ENCODE measurements around the gene SLC16A12.

DNA sequence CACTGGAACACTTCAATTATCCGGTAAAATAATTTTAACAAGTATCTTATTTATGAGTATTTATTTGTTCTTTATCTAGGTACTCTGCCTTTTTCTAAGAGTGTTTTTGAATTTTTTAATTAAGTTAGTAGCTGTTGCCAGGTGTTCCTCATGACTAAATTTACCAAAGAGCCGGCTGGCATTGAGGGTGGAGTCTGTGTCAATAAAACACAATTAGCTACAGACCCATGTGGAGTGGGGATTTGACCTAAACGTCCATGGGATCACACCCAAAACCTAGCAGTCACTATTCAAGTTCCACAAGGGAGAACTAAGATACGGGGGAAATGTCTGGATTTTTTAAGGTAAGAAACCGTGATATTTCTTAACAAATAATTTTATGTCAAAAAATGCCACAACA, 9.8 kb downstream of the SLC16A12 start:
- TF ChIP-seq CTCF (IDR thresholded peaks at IDR 0.05) (no peak), POLR2A (IDR thresholded peaks at IDR 0.05) (no peak)
